CD4-positive, alpha-beta T cell treated with Interleukin-6 at 100 ng/mL for 8 hours (primary cell): ENCODE measurements around the gene GLIS1.

ENCODE experiments used
- DNase-seq: peaks from one replicate; pipeline ENCODE4 v3.0.0-alpha.2; 2020; ENCODE audit warnings: mixed read lengths, low spot score

The GLIS1 gene

DNA sequence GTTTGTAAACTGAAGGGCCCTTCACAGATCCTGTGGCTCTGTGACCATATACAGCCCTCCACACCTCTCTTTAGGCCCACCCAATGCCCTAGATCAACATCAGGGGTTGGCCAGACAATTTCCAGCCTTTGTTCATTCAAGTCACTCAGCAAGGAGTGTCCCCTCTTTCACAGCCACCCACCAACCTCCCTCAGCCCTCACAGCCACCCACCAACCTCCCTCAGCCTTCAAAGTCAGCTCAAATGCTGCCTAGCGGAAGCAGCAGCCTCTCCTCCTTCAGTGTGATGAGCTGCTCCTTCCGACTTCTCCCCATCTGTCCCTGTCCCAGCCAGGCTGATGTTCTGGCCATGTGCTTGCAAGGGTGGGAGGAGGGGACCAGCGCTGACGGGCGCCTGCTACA, 208.4 kb downstream of the GLIS1 start:
- DNase-seq = no peak

DNA sequence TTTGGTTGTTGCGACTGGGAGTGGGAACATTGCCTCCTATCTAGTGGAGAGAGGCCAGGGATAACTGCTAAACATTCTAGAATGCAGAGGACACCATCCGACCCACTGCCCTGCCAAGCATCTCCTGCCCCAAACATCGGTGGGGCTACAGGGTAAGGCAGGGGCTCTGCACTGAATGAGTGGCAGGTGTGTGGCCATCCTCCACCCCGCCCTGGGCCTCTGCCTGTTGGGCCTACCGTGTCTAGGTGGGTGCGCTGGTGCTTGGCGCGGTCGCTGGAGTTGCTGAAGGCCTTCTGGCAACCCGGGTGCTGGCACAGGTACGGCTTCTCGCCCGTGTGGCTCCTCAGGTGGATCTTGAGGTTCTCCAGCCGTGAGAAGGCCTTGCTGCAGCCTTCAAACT, 209.4 kb downstream of the GLIS1 start:
- DNase-seq = no peak

DNA sequence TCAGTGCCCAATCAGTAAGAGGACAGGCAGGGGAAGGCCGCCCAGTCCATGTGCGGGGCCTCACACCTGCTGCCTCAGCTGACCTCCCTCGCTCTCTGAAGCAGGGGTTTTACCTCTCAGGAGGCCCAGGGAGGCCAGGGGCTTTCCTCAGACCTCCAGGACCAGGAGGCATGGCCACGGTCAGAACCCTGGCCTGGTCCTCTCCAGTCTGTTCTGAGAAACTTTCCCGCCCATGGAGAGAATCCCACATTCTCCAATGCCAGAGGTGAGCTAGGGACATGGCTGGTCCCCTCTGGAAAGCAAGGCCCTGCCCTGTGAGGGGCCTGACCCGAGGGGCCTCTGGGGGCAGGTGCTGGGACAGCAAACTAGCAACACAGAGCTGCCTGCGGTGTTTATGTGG, 211.6 kb downstream of the GLIS1 start:
- DNase-seq = no peak

DNA sequence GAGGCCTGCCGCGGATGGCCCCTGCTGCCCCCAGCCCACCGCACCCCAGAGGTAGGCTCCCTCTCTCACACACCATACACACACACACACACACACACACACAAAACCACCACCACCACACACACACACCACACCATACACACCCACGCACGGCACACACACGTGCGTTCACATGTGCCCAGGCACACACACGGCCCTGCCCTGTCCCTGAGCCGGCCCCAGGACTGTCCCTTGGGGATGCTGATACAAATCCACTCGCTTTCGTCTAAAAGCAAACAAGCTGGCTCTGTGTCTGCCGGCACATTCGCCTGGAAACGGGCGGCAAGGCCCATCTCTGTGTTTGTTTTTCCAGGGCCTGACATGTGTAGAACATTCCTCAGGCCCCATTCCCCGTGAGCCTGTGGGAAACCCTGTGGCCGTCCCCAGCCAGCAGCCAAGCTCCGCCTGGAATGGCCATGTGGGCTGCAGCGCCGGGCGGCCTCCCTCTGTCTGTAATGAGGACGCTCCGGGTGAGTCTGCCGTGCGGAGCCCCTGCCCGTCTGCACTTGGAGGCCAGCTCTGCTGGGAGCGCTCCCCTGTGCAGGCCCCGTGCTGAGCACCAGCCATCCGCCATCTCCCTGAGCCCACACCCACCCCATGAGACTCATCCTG, 212.4 kb downstream of the GLIS1 start:
- no peak for DNase-seq

DNA sequence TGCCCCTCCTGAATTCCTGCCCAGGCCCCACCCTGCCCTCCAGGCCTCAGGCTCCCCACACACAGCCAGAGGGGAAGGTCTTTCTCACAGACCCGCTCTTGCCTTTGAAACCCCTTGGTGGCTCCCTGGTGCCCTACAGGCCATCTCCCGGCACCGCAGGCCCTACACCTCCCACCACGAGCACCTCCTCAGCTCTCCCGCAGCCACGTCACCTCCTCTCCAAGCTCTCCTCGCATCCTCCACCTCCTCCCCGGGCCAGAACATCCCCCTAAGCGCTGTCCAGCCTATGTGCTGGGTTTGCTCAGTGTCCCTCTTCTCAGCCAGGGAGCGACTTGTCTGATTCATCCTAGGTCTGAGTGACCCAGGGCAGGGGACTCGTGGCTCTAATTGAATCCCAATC, 213.4 kb downstream of the GLIS1 start:
- no peak for DNase-seq

DNA sequence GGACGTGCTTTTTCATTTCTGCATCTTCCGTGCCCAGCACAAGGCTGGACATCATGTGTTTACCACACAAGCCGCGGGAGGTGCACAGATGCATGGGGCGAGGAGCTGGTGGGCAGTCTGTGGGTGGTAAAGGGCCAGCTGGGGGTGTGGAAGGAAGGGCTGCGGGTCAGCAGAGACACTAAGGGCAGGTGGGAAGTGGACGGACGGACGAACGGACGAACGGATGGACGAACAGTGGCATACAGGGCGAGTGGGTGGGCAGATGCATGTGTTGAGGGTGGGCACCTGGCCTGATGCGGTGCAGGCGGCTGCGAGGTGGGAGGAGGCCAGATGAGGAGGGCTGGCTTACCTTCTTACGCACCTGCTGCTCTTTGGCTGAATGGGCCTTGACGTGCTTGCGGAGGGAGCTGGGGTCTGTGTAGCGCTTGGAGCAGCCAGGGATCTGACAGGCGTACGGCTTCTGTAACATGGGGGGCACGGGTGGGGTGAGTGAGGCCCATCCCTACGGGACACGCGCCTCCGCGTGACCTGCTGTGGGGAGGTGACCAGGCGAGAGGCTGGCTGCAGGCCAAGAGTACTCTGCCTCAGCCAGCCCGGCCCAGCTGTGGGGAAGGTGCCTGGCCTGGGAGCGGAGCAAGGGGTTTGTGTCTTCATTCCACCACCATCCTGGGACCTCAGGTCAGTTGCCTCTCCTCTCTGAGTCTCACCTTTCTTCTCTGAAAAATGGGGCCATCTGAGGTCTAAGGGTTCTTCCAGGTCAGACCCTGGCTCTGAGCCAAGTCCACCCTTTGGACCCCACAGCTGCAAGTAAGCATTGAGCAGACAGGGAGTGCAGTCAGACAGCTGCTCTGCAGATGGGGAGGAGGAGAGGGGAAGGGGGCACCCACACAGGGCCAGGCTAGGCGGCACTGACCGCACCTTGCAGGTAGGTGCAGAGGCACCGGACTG, 214.3 kb downstream of the GLIS1 start:
- DNase-seq = no peak

DNA sequence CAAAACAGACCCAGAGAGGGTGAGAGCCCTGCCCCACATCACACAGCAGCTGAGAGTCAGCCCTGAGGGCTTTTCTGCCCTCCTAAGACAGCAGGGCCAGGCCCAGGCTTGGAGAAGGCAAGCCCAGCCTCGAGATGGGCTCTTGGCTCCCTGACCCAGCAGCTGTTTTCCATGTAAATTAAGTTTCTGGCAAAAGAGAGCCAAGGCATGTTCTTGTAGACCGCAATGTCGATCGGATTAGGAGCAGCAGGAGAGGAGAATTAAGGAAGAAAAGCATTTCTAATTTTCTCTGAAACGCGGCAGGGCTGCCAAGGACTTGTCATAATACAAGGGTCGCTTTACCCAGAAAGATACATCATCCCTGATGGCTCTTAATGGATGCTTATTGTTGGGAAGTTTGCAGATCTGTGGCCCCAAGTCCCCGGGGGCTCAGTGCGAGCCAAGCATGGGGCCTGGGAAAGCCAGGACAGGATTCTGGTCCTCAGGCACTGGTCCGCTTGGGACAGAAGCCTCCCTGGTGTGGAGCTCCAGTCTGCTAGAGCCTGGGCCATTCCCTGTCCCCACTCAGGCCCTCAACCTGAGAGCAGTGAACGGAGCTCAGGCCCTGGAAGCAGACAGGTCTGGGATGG, 216.9 kb downstream of the GLIS1 start:
- DNase-seq = no peak

DNA sequence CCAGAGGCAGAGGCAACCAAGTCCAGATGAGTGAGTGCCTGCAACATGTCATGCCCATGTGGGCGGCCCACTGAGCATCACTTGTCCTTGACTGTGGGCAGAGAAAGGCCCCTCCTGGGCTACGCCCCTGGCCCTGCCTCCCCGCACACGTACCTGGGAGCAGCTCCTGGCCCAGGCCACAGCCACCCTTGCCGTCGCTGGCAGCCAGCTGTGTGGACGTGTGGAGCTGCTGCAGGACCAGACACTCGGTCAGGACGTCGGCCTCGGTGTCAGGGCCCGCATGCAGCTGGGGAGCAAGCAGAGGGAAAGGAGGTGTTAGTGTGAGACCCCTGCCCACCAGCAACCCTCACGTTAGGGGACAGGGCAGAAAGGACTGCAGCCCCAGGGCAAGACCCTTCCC, 218.5 kb downstream of the GLIS1 start:
- DNase-seq = no peak

DNA sequence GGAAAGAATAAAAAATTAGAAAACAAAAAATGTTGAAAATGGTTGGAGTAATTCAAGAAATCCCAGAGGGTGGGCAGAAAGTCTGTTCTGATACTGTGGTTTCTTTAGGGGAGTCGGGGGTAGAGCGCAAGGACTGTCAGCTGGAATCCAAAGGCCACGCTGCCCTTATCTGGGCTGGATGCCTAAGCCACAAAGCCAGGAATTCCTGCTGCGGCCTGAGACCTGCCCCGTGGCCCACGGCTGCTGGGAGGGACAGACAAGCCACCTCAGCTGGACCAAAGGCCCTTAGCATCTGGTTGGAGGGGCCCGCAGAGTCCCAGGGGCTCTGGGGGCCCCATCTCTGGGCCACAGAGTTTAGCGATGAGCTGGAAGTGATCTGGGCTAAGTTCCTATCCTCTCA, 219.5 kb downstream of the GLIS1 start:
- DNase-seq = no peak

DNA sequence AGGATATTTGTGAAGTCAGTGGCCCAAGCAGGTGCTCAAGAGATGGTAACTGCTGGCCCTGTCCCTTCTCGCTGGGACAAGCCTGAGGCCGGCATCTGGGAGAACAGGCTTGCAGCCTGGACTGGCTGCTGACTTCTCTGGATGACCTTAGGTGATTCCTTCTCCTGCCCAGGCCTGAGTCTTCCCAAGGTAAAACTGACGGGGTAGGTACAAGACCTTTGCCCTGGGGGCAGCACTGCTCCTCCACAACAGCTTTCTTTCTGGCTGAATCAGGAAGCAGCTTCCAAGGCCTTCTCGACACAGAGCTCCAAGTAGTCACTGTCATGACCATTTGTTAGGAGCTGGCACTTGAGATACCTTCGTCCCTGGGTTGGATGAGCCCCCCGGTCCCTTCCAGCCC, 220.2 kb downstream of the GLIS1 start:
- DNase-seq = no peak

DNA sequence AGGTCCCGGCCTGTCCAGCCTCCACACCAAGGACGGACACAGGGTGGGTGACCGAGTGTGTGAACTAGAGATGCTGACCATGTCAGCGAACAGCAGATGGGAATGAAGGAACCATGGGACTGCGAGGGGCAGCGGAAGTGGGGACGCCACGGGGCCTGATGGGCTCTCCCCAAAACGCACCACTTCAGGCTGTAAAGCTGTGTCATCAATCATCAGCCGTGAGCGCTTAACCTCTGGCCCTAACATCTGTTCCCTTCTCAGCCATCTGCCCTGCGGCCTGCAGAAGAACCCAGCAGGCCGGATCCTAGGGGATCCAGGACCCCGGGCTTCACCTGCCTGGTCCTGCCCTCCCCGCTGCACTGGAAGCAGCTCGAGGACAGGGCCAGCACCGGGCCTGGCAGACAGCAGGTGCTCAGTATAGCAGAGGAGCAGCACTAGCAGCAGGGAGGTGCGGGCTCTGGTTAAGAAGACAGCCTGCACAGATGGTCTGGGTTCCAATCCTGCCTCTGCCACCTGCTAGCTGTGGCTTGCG, 221.1 kb downstream of the GLIS1 start:
- DNase-seq = no peak

DNA sequence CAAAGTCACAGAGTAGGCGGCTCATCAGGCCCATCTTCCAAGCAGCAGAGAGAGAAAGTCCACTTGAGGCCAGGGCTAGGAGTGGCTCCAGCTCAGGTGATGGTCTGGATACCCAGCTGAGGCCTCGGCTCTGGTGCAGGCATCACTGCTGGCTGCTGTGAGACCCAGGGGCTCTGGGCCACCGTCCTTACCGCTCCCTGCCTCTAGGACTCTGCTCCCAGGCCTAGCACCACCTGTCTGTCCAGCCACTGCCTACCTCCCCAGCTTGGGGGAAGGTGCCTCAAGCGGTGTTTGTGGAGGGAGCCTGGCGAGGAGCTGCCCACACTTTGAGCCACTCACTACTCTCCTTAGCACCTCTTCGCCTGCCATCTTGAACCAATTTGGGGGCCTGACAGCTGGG, 221.9 kb downstream of the GLIS1 start:
- no peak for DNase-seq

DNA sequence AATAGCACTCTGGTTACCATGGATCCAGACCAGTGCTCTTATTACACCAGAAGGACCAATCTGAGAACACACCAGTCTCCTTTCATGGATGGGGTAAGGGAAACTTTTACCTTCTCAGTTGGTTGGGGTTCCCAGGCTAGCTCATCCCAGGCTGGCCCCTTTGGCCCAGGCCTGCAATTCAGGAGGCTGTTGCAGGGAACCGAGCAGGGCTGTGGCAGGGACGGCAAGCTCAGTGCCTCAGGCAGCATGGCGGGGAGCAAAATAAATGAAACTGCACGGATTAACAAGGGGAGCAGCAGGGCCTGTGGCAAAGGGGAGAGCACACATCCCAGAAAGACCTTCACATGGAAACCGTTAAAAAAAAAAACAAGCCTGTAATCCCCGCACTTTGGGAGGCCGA, 222.8 kb downstream of the GLIS1 start:
- no peak for DNase-seq

DNA sequence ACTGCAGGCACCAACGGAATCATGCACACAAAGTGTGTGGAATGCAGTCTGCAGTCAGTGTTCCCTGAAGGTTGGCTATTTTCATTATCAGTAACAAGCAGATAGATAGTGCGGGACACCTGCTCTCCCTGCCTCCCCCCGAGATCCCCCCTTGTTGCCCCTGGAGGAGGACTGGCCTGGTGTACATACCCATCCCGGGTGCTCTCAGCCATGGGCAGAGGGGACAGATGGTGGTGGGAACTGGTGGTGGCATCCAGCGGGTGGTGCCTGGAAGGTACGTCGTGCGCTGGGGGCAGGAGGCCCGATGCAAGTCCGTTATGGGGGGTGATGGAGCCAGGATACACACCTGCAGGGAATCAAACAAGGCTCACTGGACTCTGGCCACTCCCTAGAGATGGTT, 224.5 kb downstream of the GLIS1 start:
- DNase-seq = no peak

DNA sequence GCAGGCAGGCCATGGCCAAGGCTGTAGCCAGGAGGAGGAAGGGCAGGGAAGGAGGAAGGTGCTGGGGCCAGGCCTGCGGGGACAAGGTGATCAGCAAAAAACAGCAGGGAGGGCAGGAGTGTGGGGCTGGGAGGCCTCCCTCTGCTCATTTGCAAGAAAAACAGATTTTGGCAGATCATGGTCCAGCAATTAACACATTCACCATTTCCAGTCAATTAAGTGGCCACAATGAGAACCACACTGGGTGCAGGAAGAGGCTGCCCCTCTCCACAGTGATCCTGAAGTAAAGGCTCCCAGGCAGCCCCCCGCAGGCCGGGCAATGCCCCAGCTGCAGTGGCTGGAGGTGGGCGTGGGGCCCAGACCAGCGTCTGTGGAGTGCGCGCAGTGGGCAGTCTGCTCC, 225.1 kb downstream of the GLIS1 start:
- DNase-seq = no peak

DNA sequence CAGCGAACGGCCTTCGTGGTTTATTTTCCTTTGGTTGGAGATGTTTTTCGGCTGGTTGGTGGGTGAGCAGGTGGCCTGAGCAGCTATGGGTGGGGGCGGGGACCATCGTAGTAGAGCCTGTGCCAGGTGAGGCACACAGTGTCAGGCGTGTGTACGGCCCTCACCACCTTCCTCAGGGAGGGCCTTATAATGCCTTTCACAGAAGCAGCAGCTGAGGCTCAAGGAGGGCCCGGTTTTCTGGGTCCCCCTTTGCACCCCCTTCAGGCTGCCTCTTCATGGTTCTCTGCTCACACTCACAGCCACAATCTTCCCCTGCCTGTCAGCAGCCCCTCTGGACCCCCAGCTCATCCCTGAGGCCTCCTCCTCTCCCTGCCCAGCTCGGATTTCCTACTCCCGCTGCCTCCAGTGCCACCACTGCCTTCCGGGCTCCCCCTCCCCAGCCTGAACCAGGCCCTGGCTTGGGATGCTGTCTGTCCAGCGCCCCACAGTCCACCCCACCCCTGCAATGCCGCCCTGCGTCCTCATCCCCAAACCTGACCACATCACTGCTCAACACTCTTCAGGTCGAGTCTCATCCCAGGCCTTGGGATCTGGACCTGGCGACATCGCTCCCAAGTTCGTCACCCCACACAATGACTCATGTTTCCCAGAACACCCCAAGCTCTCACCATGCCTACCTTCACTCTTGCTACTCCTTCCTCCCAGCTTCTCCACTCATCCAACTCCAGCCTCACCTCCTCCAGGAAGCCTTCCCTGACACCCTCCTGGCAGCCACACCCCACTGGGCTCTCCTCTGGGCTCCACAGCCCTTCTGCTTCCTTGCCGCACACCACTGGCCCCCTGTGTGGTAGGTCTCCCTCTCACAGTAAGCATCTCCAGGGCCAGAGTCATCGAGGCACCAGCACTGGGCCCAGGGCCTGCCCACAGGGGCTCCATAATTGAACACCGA, 225.9 kb downstream of the GLIS1 start:
- no peak for DNase-seq

DNA sequence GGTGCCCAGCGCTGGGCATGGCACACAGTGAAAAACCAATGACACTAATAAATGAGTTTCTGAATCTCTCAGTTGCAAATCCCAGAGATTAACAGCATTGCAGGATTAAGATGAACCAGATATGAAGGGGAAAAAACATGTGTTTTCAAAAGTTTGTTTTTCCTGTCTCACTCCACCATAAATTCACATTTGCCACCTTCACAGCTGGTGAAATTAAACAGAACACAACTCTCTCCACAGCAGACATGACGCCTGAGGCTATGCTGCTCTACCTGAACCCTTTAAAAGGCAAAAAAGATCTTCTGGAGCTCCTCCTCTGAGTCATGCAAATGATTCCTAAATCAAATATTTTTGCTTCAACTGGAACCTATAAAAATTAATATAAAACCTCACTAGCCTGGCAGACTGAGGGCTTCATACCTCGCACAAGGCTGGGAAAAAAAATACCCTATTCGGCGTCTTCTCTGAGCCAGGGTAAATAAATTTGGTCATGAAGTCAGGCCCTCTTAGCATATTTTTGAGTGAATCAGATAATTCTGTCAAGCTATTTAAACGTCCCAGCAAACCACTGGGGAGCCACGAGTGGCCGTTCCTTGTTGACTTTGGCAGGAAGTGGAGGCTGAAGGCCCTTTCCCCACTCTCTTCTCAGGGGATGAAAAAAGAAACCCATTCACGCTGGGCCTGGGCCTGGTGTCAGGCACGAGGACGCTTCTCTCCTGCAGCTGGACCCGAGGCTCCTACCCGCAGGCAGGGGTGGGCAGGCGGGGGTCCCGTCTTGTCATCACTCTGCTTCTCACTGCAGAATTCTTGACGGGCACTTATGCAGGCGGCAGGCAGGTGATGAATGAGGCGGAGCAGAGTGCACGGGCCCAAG, 226.8 kb downstream of the GLIS1 start:
- no peak for DNase-seq

DNA sequence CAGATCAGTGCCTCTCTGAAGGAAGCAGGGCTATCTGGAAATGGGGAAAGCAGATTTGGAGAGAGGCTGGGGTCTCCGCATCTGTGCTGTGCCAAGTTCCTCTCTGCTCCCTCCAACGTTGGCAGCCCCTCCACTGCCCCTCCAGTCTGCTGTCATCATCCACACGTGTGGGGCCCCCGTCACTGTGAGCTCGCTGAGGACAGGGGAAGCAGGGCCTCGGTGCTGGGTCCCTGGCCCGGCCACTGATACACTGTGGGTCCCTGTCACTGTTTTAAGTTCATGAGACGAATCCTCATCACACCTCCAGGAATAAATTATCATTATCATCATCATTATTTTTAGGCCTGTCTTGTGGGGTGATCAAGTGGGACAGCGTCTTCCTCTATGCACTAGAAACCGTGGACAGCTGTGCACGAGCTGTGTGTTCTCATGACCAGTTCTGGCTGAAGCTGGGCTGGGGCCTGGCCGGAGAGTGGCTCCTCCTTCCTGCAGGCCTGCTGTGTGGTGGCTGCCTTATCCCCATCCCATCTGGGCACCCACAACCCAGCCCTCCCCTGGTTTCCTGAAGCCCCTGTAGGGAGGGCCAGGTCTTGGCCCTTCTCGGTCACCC, 227.5 kb downstream of the GLIS1 start:
- DNase-seq = no peak

DNA sequence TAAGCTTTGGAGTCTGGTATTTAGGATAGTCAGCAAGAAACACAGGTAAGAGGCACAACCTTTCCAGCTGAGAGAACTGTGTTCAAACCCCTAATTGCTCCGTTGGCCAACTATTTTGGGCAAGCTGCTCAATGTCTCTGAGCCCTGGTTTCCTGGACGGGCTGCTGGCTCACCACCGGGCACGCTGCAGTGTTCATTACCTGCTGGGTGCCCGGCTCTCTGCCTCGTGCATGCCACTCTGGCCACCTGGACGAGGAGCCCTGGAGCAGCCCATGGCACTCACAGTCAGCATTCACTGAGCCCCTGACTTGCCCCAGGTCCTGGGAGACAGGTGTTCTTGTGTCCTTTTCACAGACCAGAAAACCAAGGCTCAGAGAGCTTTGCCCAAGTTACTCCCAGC, 228.7 kb downstream of the GLIS1 start:
- no peak for DNase-seq

DNA sequence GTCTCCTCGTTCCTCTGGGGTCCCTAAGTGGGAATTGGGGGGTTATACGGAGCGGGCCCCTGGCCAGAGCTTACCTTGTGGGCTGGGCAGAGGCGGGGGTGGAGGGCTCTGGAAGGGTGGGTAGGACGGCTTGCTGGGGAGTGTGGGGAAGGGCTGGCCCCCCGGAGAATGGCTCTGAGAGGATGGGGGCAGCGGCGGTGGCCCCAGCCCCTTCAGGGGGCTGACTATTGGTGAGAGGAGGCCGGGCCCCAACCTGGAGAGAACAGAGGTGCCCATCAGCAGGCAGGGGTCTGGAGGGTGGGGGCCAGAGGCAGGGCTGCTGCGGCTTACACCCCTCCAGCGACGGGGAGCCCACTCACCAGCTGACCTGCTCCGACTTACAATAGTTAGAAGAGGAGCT, 229.2 kb downstream of the GLIS1 start:
- DNase-seq = no peak
